SKM-1 treated with dmso at 0.1 percent for 144 hours (cell line): Measurements from ENCODE around the gene NRCAM.

Experiments used
- DNase-seq: peaks from one replicate; lab custom pipeline; 2025; ENCODE audit not compliant: unreplicated experiment; lab: John Stamatoyannopoulos, UW

NRCAM gene

GRCh38 chr7:108313086-108313485, 143.2 kb downstream of the NRCAM start:
- no peak for DNase-seq

- no peak for DNase-seq
These were observed 144.6 kb downstream of the NRCAM start for GRCh38 chr7:108311446-108312168.

DNA sequence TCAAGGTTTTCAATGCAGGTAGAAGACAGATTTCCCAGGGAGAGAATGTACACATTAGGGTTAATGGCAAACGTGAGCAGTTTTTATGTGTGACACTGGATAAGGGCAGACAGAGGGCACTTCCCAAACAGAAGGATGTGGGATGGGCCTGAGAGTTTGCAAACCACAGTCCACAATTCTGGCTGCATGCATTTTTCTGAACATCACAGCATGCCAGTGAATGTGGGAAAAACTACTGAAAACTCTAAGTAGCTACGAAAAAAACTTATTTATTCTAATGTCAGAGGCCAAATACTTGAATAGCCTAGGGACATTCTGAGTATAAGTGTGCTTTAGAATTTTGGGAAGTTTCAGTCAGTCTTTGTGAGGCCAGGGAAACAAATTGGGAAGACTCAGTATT, 145.9 kb downstream of the NRCAM start:
- DNase-seq = no peak

DNA sequence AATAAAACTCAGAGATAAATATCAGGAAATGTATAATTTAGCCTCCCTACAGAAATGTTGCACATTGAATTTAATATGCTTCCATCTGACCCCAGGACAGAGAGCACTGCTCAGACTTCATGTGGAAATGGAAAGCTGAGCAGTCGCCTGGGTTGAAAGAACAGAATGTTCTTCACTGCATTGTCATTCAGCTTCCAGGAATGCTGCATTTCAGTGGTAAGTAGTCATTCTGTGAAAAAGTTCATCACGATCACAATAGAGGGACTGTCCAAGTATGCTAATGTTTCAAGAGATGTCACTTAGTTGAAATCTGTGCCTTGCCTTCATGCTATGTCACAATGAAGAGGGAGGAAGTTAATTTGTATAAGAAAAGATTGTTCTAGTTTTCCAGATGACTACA, 147.3 kb downstream of the NRCAM start:
- DNase-seq = no peak

- DNase-seq = no peak
These were observed 148.0 kb downstream of the NRCAM start for GRCh38 chr7:108308276-108308675.

- no peak for DNase-seq
These were observed 148.6 kb downstream of the NRCAM start for GRCh38 chr7:108307595-108307994.

DNA sequence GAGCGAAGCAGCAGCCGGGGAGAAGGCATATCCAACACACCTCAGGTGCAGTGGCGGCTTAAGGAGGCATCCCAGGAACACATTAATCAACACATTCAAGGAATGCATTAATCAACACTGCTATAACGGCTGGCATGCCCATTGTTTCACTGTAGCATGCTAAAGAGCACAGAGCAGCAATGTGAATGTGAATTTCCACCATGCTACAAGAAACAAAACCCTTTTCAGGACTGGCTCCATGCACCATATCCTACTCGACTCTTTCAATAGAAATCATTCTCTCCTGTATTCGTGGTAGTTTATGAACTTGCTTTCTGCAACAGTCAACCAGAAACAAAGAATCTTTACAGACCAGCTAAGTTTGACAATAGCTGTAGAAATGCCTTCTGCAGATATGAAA, 149.0 kb downstream of the NRCAM start:
- no peak for DNase-seq

- DNase-seq = no peak
These were observed 152.9 kb downstream of the NRCAM start for GRCh38 chr7:108303332-108303731.

DNA sequence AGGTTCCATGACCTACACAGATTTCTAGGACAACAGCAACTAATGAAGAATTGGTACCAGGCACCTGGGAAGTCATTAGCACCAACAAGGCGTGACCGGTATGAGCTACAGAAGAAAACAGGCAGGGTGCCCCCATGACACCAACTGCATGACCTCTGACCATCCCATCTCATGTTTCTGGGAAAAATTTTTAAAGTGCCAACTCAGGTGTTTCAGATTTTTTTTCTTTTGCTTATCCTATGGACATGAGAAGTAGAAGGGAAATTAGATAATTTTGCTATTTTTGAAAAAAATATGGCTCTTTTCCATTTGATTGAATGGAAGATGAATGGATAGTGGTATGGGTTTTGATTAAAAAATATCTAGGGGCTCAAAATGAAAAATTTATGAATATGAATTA, 154.8 kb downstream of the NRCAM start:
- DNase-seq = no peak

DNA sequence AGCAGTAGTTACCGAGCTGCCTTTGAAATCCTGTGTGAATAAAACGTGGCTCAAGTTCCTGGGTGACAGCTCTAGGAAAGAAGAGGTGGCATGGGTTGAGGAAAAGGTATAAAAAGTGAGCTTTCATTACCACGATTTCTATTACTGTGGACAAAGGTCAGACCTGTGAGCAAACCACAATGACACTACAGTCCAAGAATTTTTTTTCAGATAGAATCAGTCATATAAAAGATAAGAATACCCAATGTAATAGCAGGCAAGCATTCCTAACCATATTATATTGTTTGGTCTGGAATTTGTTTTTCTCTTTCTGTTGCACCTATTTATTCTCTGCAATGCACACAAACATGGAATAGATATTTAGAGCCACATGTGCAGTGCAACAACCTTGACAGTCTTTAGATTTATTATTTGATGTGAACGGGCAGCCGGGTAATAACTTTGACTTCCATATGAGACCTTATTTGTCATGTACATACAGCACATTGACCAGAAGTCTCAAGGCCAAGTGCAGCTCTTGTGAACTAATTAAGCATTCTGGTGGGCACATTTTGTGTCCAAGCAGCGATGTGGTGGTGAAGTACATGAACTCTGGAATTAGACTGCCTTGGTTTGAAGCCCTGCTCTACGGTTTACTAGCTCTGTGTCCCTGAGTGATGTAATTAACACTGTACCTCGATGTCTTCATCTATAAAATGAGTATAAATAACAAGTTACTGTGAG, 156.8 kb downstream of the NRCAM start:
- DNase-seq = no peak

DNA sequence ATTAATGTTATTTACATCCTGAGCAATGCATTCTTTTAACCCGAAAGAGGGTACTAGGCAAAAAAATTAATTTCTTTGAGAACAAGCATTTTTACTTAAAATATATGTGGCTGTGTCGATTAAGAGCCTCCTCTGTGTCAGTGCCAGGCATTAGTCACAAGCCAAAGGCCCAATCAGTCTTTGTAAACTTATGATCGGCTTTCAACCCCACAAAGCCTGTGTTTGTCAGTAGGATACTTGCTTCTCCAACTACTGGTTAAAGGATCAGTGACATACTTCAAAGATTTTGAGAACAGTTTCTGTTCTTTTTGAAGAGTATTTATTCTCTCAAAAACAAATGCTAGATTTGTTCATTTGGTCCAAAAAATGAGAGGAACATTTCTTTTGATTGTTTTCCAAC, 159.3 kb downstream of the NRCAM start:
- DNase-seq = no peak

DNA sequence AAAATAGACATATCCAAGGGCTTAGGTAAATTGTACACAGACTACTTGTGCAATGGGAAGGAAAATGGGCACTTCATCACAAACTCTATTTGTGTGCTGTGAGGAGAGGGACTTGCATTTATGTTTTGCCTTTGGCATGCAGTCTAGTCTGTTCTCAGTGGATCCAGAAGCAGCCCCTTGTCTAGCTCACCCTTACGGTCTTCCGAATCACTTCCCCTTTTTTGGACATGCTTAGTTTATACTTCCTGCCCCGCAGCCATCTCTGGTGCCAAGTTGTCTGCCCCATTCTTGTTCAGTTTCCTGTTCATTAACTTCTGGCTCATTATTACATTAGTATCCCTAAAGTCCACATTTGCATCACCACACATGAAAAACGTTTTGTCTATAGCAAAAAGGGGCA, 161.6 kb downstream of the NRCAM start:
- peak; percentile 75 for DNase-seq

- no peak for DNase-seq
These were observed 163.1 kb downstream of the NRCAM start for GRCh38 chr7:108293149-108293612.

DNA sequence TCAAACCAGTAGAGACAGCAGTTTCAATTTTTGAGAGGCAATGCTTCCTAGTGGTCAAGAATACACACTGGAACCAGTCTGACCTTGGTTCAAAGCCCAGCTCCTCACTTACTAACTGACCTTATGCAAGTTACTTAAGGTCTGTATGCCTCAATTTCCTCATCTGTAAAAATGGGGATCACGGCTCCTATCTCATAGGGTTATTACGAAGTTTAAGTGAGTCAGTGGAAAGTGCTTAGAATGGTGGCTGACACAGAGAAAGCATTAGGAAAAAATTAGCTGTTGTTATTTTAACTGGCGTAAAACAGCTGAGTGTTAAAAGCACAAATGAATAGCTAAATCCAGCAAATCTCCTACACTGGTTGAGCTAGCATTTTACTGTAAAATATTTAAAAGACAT, 163.7 kb downstream of the NRCAM start:
- DNase-seq = no peak

- no peak for DNase-seq
These were observed 164.3 kb downstream of the NRCAM start for GRCh38 chr7:108291791-108292440.

GRCh38 chr7:108291152-108291508, 165.1 kb downstream of the NRCAM start:
- DNase-seq = no peak

DNA sequence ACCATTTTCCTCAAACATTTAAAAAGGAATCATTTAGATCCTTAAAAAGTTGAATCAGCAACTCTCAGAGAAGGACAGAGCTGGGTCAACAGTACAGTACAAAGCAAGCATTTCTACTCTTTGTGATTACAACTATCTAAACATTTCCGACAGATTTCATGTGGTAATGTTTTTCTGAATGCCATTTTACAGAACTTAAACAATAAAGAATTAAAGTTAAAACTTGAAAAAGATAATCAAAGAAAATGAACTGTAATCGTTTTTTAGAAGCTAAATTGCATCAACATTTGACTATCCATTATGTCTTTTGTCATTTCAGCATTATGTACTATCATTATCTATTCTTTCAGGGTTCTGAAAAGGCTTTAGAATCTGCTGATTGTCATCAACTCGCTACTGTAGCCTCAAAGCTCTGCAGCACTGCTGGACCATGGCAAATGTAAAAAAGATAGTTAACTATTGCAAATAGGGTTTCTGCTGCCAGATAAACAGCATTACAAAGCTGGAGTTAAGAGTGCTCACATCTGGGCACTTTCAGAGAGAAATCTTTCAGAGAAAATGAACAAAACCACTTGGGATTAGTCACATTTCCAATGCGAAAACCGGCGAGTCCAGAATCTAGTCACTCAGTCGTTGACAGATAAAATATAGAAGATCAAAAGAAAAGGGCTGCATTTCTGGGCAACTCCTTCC, 165.6 kb downstream of the NRCAM start:
- no peak for DNase-seq

DNA sequence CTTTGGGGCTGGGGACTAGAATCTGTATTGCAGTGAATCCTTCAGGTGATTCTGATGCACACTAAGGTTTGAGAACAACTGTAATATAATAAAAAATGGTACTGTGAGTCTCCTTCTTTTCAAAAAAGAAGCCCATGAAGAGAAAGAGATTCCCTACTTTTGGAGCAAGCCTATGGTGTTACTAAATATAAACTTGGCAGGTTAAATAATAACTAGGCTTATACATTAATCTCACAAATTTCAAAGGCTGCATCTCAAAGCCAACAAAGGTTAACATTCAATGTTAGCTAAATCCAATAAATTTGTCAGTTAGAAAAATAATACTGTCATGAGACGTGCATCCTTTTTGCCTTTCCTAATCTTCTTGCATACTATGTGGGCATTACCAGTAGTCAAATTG, 166.4 kb downstream of the NRCAM start:
- no peak for DNase-seq

DNA sequence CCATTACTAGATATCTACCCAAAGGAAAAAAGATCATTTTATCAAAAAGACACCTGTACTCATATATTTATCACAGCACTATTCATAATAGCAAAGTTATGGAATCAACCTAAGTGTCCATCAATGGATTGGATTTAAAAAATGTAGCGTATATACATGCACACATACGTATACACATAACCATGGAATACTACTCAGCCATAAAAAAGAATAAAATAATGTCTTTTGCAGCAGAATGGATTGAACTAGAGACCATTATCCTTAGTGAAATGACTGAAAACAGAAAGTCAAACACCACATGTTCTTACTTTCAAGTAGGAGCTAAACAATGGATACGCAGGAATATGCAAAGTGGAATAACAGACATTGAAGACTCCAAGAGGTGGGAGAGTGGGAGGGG, 168.4 kb downstream of the NRCAM start:
- DNase-seq = no peak

DNA sequence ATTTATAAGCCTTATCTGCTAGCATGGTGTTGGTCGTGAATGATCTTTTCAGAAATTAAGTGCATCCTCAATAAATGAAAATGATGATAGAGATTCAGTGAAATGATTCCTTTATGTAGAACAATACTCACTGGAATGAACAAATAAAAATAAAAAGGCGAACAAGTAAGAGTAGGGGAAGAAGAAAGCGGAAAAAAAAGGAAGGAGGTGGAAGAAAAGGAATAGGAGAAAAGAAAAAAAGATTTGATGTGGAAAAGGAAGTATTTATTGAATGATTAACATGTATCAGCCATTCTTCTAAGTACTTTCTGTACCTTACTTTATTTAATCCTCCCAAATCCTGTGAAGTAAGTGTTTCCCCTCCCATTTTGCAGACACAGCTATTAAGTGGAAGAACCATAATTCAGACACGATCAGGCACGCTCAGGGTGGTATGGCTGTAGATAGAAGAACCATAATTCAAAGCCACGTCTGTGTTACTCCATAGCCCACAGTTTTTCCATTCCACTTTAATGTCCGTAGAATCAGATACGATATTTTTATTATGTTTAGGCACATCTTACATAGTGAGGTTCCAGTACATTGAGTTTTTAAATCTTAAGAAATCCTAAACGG, 169.8 kb downstream of the NRCAM start:
- DNase-seq = no peak

GRCh38 chr7:108285778-108286177, 170.5 kb downstream of the NRCAM start:
- DNase-seq = no peak
